Measurements from ENCODE around the gene LNPEP. TPM values are rescaled to one million over a fixed set of nuclear protein-coding genes. Genes with fewer than 3 reads are reported as not detected.

The LNPEP gene
- total RNA-seq, 1 donor from 2014 or later, result 38.1 TPM

DNA sequence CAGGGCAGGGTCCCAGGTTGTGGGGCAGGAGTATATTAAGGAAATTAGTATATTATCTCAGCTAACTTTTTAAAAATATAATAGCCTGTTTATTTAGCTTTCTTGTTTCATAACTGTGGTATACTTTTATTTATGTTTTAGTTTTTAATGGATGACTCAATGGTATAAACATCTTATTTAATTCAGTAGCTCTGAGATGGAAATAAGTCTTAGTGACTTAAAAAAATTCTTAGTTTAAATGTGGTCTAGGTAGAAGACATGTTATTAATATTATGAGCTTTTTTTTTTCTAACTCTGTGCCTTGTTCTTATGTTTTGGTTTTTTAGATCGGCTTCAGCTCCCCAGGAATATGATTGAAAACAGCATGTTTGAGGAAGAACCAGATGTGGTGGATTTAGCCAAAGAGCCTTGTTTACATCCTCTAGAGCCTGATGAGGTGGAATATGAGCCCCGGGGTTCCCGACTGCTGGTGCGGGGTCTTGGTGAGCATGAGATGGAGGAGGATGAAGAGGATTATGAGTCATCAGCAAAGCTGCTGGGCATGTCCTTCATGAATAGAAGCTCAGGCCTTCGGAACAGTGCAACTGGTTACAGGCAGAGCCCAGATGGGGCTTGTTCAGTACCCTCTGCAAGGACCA, 43.1 kb downstream of the LNPEP start:
- Mint-ChIP-seq H3K4me3 (no peak overlapping the region), H3K9me3 (no peaks in the 10 kb centered on the region), H3K36me3 (peaks cover 15% of the 10 kb centered on the region), H3K27me3 (no peaks in the 10 kb centered on the region), H3K4me1 (ENCODE audit: unreplicated experiment) (peaks cover 22% of the 10 kb centered on the region), H3K27ac (no peak overlapping the region)
- DNase-seq (ENCODE audit: extremely low spot score, unreplicated experiment), result no peak
- TF ChIP-seq, protein P1, sequence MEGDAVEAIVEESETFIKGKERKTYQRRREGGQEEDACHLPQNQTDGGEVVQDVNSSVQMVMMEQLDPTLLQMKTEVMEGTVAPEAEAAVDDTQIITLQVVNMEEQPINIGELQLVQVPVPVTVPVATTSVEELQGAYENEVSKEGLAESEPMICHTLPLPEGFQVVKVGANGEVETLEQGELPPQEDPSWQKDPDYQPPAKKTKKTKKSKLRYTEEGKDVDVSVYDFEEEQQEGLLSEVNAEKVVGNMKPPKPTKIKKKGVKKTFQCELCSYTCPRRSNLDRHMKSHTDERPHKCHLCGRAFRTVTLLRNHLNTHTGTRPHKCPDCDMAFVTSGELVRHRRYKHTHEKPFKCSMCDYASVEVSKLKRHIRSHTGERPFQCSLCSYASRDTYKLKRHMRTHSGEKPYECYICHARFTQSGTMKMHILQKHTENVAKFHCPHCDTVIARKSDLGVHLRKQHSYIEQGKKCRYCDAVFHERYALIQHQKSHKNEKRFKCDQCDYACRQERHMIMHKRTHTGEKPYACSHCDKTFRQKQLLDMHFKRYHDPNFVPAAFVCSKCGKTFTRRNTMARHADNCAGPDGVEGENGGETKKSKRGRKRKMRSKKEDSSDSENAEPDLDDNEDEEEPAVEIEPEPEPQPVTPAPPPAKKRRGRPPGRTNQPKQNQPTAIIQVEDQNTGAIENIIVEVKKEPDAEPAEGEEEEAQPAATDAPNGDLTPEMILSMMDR (conservative IDR thresholded peaks at IDR 0.05), result no peak

DNA sequence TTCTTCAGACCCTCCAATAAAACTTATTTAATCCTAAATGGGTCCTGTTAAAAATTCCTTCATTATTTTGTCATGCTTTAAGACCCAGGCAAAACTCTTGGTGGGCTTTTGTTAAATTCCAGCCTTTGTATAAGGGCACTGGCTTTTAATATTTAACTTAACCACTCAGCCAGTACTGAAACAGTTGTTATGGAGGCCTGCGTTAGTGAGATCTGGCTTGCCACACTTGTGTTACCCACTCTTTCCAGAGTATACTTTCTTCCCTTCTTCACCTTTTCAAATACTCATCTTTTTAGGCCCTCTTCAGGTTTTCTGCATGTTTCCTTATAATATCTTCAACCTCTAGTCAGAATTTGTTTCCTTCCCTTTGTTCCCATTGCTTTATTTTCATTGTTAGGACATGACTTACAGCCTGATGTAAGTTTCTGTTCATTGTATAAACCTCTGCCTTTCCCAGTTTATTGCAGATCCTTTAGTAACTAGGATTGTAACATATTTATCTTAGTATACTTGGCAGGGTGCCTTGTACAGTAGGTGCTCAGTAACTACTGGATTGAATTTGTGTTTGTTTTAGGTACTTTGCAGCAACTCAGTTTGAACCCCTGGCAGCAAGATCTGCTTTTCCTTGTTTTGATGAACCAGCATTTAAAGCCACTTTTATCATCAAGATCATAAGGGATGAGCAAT, 48.8 kb downstream of the LNPEP start:
- no peak for DNase-seq (ENCODE audit: extremely low spot score, unreplicated experiment)
- peak overlapping the region; percentile 8 for H3K27ac Mint-ChIP-seq
- peaks cover 21% of the 10 kb centered on the region for H3K36me3 Mint-ChIP-seq
- H3K27me3 Mint-ChIP-seq, result no peaks in the 10 kb centered on the region
- TF ChIP-seq, protein P1 (conservative IDR thresholded peaks at IDR 0.05), result no peak
- no peak overlapping the region for H3K4me3 Mint-ChIP-seq
- peaks cover 12% of the 10 kb centered on the region for H3K4me1 Mint-ChIP-seq (ENCODE audit: unreplicated experiment)
- no peaks in the 10 kb centered on the region for H3K9me3 Mint-ChIP-seq

DNA sequence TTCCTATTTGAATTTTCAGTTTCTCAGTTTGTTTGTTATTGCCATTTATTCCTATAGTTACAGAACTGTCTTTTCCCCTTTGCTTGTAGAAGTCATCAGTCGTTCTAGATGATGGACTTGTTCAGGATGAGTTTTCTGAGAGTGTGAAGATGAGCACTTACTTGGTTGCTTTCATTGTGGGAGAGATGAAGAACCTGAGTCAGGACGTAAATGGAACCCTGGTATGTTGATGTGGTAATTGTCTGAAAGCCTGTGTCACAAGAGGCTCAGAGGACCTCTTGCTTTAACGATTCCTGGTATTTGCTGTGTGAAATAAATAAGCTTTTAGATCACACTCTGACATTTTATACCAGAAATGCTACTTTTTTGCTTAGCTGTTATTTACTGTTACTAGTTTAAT, 50.6 kb downstream of the LNPEP start:
- H3K4me3 Mint-ChIP-seq, result no peak overlapping the region
- H3K27me3 Mint-ChIP-seq, result no peaks in the 10 kb centered on the region
- no peak for DNase-seq (ENCODE audit: extremely low spot score, unreplicated experiment)
- H3K36me3 Mint-ChIP-seq, result peaks cover 32% of the 10 kb centered on the region
- peaks cover 12% of the 10 kb centered on the region for H3K4me1 Mint-ChIP-seq (ENCODE audit: unreplicated experiment)
- H3K27ac Mint-ChIP-seq, result no peak overlapping the region
- no peaks in the 10 kb centered on the region for H3K9me3 Mint-ChIP-seq
- TF ChIP-seq, protein P1 (conservative IDR thresholded peaks at IDR 0.05), result no peak

DNA sequence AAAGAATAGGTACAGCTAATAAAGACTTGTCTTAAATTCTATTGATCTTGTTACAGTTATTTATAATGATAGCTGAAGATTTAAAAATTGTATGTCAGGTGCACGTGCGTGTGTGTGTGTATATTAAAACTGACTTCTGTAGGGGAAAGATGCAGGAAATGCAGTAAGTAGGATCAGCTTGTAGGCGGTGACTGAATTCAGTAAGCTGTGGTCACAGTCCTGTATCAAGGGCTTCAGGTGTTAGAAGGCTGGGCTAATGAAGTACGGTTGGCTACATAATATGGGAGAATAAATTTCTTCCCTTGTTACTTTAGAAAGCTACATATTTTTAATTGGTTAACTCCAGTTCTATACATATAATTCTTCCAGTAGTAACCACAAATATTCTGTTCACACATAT, 54.2 kb downstream of the LNPEP start:
- no peak overlapping the region for H3K27ac Mint-ChIP-seq
- TF ChIP-seq, protein P1 (conservative IDR thresholded peaks at IDR 0.05), result no peak
- H3K9me3 Mint-ChIP-seq, result no peaks in the 10 kb centered on the region
- no peaks in the 10 kb centered on the region for H3K27me3 Mint-ChIP-seq
- peaks cover 35% of the 10 kb centered on the region for H3K36me3 Mint-ChIP-seq
- no peak for DNase-seq (ENCODE audit: extremely low spot score, unreplicated experiment)
- no peak overlapping the region for H3K4me3 Mint-ChIP-seq
- peaks cover 7% of the 10 kb centered on the region for H3K4me1 Mint-ChIP-seq (ENCODE audit: unreplicated experiment)

DNA sequence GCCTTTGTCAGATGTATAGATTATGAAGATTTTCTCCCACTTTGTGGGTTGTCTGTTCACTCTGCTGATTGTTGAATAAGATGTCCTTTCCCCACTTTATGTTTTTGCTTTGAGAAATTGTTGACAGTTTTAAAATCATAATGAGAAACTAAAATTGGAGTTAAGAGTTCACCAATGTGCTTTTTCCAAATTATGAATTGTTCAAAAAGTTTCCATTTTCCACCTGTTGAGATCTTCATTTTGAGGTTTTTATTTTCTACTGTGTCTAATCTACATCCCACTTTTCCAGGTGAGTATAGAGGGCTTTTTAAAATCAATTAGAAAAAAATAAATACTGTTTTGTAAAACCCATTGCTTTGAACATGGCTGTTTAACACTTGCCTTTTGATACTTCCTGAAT, 55.8 kb downstream of the LNPEP start:
- Mint-ChIP-seq H3K4me3 (no peak overlapping the region), H3K9me3 (no peaks in the 10 kb centered on the region), H3K27me3 (no peaks in the 10 kb centered on the region), H3K27ac (no peak overlapping the region), H3K4me1 (ENCODE audit: unreplicated experiment) (peaks cover 4% of the 10 kb centered on the region), H3K36me3 (peaks cover 31% of the 10 kb centered on the region)
- TF ChIP-seq, protein P1 (conservative IDR thresholded peaks at IDR 0.05), result no peak
- no peak for DNase-seq (ENCODE audit: extremely low spot score, unreplicated experiment)
